OCI-LY1 (cell line): ENCODE data around the gene TMEM131.

Experiments
- H2AFZ ChIP-seq: fragments of 200-600 bp; sonication (generic), shearing (Covaris generic); 2 replicates; pipeline ENCODE4 v1.6.0; 2014; ENCODE audit warnings: antibody characterized with exemption, mild to moderate bottlenecking, low read length
- H3F3A ChIP-seq: fragments of 200-600 bp; sonication (generic), shearing (Covaris generic); 2 replicates; pipeline ENCODE4 v1.6.0; 2014; ENCODE audit warnings: mild to moderate bottlenecking, antibody characterized with exemption, low read length, moderate library complexity; ENCODE audit not compliant: insufficient read depth
- H3K27ac ChIP-seq: fragments of 200-600 bp; sonication (generic); 2 replicates; pipeline ENCODE4 v1.5.1; 2014; ENCODE audit warnings: low read length, mixed run types, mild to moderate bottlenecking, low read depth; ENCODE audit not compliant: poor library complexity, severe bottlenecking
- H3K27me3 ChIP-seq: fragments of 200-600 bp; sonication (generic); 2 replicates; pipeline ENCODE4 v1.6.0; 2014; ENCODE audit warnings: antibody characterized with exemption, mild to moderate bottlenecking, low read length, moderate library complexity; ENCODE audit not compliant: insufficient read depth
- H3K36me3 ChIP-seq: fragments of 200-600 bp; sonication (generic); 2 replicates; pipeline ENCODE4 v1.6.1; 2014; ENCODE audit warnings: mild to moderate bottlenecking, antibody characterized with exemption, low read length, moderate library complexity, mixed read lengths; ENCODE audit not compliant: insufficient read depth
- H3K4me1 ChIP-seq: fragments of 200-600 bp; sonication (generic); 2 replicates; pipeline ENCODE4 v1.5.1; 2014; ENCODE audit warnings: mild to moderate bottlenecking, low read length, moderate library complexity; ENCODE audit not compliant: insufficient read depth, severe bottlenecking
- H3K4me2 ChIP-seq: fragments of 200-600 bp; sonication (generic), shearing (Covaris generic); 2 replicates; pipeline ENCODE4 v1.6.1; 2014; ENCODE audit warnings: low read length
- H3K4me3 ChIP-seq: fragments of 200-600 bp; sonication (generic); 2 replicates; pipeline ENCODE4 v1.5.1; 2014; ENCODE audit warnings: low read length, low read depth, mild to moderate bottlenecking, mixed read lengths; ENCODE audit not compliant: poor library complexity, severe bottlenecking
- H3K79me2 ChIP-seq: fragments of 200-600 bp; shearing (Covaris generic); 2 replicates; pipeline ENCODE4 v1.6.1; 2016; ENCODE audit warnings: mixed run types, low read length, mixed read lengths; ENCODE audit not compliant: insufficient read depth
- H3K9ac ChIP-seq: fragments of 200-600 bp; sonication (generic), shearing (Covaris generic); 2 replicates; pipeline ENCODE4 v1.6.1; 2014; ENCODE audit warnings: mild to moderate bottlenecking, low read length, mixed read lengths
- H3K9me2 ChIP-seq: fragments of 200-600 bp; sonication (generic), shearing (Covaris generic); 2 replicates; pipeline ENCODE4 v1.6.1; 2014; ENCODE audit warnings: low read depth, mild to moderate bottlenecking, low read length, mixed read lengths
- H3K9me3 ChIP-seq: fragments of 200-600 bp; shearing (Covaris generic); 2 replicates; pipeline ENCODE4 v1.6.1; 2014; ENCODE audit warnings: low read length, mixed read lengths
- H4K20me1 ChIP-seq: fragments of 200-600 bp; sonication (generic), shearing (Covaris generic); 2 replicates; pipeline ENCODE4 v1.6.0; 2016; ENCODE audit warnings: mild to moderate bottlenecking, low read length; ENCODE audit not compliant: insufficient read depth
- EZH2 ChIP-seq: fragments of 200-600 bp; sonication (generic), shearing (Covaris generic); IDR thresholded peaks from 2 replicates; pipeline ENCODE4 v1.8.0; 2017; ENCODE audit warnings: borderline replicate concordance, mixed run types, mild to moderate bottlenecking, antibody characterized with exemption, low read length, moderate library complexity, mixed read lengths
- TF ChIP-seq, protein P1 (sequence below): fragments of 200-600 bp; sonication (generic), shearing (Covaris generic); IDR thresholded peaks from 2 replicates; pipeline ENCODE4 v1.5.1; 2017; ENCODE audit warnings: mild to moderate bottlenecking, antibody characterized with exemption, low read length, moderate library complexity, mixed read lengths

The TMEM131 gene

DNA sequence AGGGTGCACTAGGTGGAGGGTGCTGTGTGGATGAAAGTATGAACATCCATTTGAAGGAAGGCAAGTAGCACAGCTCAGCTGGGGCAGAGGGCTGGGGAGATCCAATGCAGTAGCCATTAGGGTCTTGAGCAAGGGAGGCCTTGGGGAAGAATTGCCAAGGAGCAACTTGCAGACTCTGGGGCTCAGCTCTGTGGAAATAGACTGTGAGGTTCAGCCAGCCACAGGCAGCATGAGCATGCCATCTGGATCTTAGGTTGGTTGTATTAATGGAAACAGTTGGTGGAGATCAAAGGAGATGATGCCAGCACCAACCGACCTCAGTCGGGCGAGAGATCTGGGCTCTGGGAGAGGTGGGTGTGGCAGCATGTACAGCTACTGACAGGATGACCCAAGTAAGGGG lies 276.8 kb downstream of the TMEM131 start:
- peaks cover 17% of the 10 kb centered on the region for H3K4me1 ChIP-seq
- H3K9me3 ChIP-seq, result no peaks in the 10 kb centered on the region
- peak overlapping the region; percentile 70 for H3K4me2 ChIP-seq
- no peaks in the 10 kb centered on the region for H3K9me2 ChIP-seq
- no peaks in the 10 kb centered on the region; the same call in 1 of the 2 replicates for H3K36me3 ChIP-seq
- TF ChIP-seq, protein P1, sequence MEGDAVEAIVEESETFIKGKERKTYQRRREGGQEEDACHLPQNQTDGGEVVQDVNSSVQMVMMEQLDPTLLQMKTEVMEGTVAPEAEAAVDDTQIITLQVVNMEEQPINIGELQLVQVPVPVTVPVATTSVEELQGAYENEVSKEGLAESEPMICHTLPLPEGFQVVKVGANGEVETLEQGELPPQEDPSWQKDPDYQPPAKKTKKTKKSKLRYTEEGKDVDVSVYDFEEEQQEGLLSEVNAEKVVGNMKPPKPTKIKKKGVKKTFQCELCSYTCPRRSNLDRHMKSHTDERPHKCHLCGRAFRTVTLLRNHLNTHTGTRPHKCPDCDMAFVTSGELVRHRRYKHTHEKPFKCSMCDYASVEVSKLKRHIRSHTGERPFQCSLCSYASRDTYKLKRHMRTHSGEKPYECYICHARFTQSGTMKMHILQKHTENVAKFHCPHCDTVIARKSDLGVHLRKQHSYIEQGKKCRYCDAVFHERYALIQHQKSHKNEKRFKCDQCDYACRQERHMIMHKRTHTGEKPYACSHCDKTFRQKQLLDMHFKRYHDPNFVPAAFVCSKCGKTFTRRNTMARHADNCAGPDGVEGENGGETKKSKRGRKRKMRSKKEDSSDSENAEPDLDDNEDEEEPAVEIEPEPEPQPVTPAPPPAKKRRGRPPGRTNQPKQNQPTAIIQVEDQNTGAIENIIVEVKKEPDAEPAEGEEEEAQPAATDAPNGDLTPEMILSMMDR, result no peak
- no peak for TF ChIP-seq EZH2
- no peak overlapping the region for H3K27ac ChIP-seq
- peak overlapping the region; percentile 43; the same call in 1 of the 2 replicates for H3K9ac ChIP-seq
- no peaks in the 10 kb centered on the region for H3F3A ChIP-seq
- H3K27me3 ChIP-seq, result no peaks in the 10 kb centered on the region
- H3K4me3 ChIP-seq, result peak overlapping the region; percentile 49
- H2AFZ ChIP-seq, result peak overlapping the region; percentile 93
- no peaks in the 10 kb centered on the region for H3K79me2 ChIP-seq
- no peaks in the 10 kb centered on the region for H4K20me1 ChIP-seq

DNA sequence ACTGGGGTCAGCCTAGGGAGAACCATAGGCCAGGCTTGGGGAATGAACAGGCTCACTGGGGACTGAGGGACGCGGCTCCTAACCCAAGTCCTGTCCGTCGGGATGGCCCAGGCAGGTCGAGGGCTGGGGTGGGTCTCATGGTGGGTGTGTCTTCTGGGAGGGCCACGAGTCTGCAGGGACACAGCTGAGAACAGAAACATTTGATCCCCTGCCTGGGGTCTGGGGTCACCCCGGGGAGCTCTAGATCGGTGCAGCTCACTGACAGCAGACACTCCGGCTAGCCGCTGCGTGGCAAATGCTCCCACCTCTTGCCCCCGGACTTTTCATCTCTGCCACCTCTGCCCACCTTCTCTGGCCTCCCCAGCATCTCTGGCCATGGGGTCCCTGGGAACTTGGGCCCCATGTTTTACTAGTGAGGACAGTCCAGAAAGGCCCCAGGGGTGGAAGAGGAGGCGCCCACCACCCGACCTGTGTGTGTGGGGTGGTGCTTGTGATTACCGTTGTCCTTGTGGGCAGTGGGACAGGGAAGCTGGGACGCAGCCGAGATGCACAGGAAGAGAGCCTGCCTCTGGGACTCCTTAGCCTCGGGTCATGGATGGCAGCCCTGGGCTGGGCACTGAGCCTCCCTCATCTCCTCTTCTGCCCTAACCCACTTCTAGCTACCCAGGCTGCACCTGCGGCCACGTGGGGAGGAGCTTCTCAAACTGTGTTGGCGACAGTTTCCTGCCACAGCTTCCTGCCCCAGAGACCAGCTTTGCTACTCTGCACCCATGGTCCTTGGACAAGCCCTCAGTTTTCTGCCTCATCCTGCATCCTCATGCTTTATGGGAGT lies 277.5 kb downstream of the TMEM131 start:
- Histone ChIP-seq H3K27ac (no peak overlapping the region), H3K79me2 (no peaks in the 10 kb centered on the region), H2AFZ (peak overlapping the region; percentile 93), H3K27me3 (no peaks in the 10 kb centered on the region), H3K36me3 (no peaks in the 10 kb centered on the region; the same call in 1 of the 2 replicates), H3K4me2 (peak overlapping the region; percentile 70), H3K4me3 (peak overlapping the region; percentile 49), H4K20me1 (no peaks in the 10 kb centered on the region), H3F3A (no peaks in the 10 kb centered on the region), H3K9me2 (no peaks in the 10 kb centered on the region), H3K9me3 (no peaks in the 10 kb centered on the region), H3K4me1 (peaks cover 24% of the 10 kb centered on the region), H3K9ac (peak overlapping the region; percentile 43; the same call in 1 of the 2 replicates)
- TF ChIP-seq EZH2, result no peak
- TF ChIP-seq, protein P1, result no peak

DNA sequence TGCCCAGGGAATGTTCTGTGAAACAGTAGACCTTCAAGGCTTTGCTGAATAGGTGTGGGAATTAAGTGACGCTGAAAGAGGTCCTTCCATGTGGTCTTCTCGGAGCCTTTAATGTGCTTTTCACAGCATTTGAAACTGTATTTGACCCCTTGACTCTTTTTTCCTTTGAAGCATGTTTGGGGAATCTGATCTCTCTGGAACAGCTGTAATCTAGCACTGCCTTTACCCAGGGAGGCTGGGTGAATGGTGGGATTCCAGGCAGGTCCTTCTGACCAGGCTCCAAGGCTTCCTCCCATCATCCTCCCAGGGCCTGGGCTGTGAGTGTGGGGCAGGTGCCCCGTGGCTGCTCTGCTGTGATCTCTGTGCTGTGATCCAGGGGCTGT lies 278.1 kb downstream of the TMEM131 start:
- H2AFZ ChIP-seq, result no peak overlapping the region
- H3K79me2 ChIP-seq, result no peaks in the 10 kb centered on the region
- H3K4me1 ChIP-seq, result peaks cover 30% of the 10 kb centered on the region

More for the DNA sequence above, 278.1 kb downstream of the TMEM131 start:
- Histone ChIP-seq H3K9me2 (no peaks in the 10 kb centered on the region), H3K27me3 (no peaks in the 10 kb centered on the region), H3K27ac (no peak overlapping the region), H3K9ac (no peak overlapping the region), H3K36me3 (no peaks in the 10 kb centered on the region; the same call in 1 of the 2 replicates), H3K9me3 (no peaks in the 10 kb centered on the region), H3K4me2 (no peak overlapping the region), H3F3A (no peaks in the 10 kb centered on the region), H3K4me3 (no peak overlapping the region), H4K20me1 (no peaks in the 10 kb centered on the region)
- no peak for TF ChIP-seq EZH2
- TF ChIP-seq, protein P1, result no peak
